NCI-H146 (cell line): ENCODE results near the gene WDFY3.

ENCODE experiments used
- DNase-seq: peaks from one replicate; lab custom pipeline; 2025; lab: John Stamatoyannopoulos, UW

WDFY3 gene

GRCh38 chr4:84912741-84913140, 53.7 kb downstream of the WDFY3 start:
- DNase-seq = no peak

- DNase-seq = no peak
Measured at GRCh38 chr4:84908876-84909275, 57.6 kb downstream of the WDFY3 start.

GRCh38 chr4:84907145-84907544, 59.3 kb downstream of the WDFY3 start:
- no peak for DNase-seq

- no peak for DNase-seq
Measured at GRCh38 chr4:84905646-84906045, 60.8 kb downstream of the WDFY3 start.

- DNase-seq = no peak
Measured at GRCh38 chr4:84901740-84902281, 64.7 kb downstream of the WDFY3 start.

GRCh38 chr4:84901173-84901572, 65.3 kb downstream of the WDFY3 start:
- DNase-seq = no peak

- DNase-seq = no peak
Measured at GRCh38 chr4:84899616-84900015, 66.9 kb downstream of the WDFY3 start.

GRCh38 chr4:84897516-84897915, 69.0 kb downstream of the WDFY3 start:
- DNase-seq = no peak

- DNase-seq = no peak
Measured at GRCh38 chr4:84895283-84895682, 71.2 kb downstream of the WDFY3 start.

- no peak for DNase-seq
Measured at GRCh38 chr4:84894621-84895020, 71.9 kb downstream of the WDFY3 start.

- no peak for DNase-seq
Measured at GRCh38 chr4:84892950-84893349, 73.5 kb downstream of the WDFY3 start.

- DNase-seq = no peak
Measured at GRCh38 chr4:84887824-84888223, 78.7 kb downstream of the WDFY3 start.

- no peak for DNase-seq
Measured at GRCh38 chr4:84879651-84880200, 86.8 kb downstream of the WDFY3 start.

GRCh38 chr4:84878546-84878945, 87.9 kb downstream of the WDFY3 start:
- DNase-seq = no peak

GRCh38 chr4:84878090-84878489, 88.4 kb downstream of the WDFY3 start:
- DNase-seq = no peak

GRCh38 chr4:84877051-84877833, 89.2 kb downstream of the WDFY3 start:
- DNase-seq = no peak

- no peak for DNase-seq
Measured at GRCh38 chr4:84875636-84876371, 90.7 kb downstream of the WDFY3 start.

GRCh38 chr4:84874619-84875018, 91.9 kb downstream of the WDFY3 start:
- no peak for DNase-seq

GRCh38 chr4:84870398-84871163, 95.9 kb downstream of the WDFY3 start:
- no peak for DNase-seq

GRCh38 chr4:84866295-84866694, 100.2 kb downstream of the WDFY3 start:
- DNase-seq = no peak

- no peak for DNase-seq
Measured at GRCh38 chr4:84865600-84865999, 100.9 kb downstream of the WDFY3 start.

GRCh38 chr4:84862064-84862463, 104.4 kb downstream of the WDFY3 start:
- DNase-seq = no peak
